GM21786 (cell line): Measurements from ENCODE around the gene CEP95.
A peak's percentile ranks its signal among the peaks of the same experiment; 100 is the strongest.
"Not testable (repeated sequence)": the region's sequence is repeated elsewhere in the genome, so short reads cannot be mapped to it uniquely, and the experiment has no call there.

Experiments
- ATAC-seq: cut with Tn5 transposase; IDR thresholded peaks from one replicate; pipeline ENCODE4 v1.9.1; 2021; ENCODE audit not compliant: unreplicated experiment

Gene CEP95, protein sequence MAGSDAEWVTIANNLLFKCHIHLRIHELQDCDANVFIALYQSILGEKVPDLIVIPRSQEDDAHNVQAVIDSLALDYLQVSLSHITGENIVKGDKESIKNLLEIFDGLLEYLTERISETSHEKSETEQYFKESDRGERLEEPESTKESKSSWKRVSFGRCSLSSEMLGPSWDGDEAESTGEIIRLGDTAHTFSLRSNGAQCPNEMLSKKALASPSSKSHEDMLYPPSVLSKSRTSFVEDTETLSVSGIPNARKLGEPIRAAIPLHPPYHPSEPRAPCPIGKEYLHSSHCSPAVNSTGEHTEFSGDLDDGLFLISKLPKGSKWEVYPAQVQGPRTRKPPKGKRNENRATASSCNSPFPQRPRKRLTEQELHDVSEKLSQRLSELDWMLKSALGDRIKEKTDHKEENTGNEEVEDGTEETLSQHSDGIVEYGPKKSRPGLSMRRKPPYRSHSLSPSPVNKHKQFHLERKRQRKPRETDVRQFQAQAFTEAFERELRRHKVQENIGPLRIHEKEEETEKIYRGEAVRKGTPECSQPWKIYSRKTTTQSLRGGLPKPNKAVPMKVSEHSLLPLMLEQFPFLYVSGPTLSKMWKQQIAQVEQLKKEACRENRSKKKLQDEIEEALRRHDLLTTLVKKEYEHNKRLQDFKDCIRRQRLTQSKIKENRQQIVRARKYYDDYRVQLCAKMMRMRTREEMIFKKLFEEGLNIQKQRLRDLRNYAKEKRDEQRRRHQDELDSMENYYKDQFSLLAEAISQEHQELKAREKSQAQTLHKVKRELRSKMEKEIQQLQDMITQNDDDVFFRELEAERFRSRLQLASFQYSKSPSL

GRCh38 chr17:64506576-64507412 lies at the start of gene CEP95:
Gene CEP95, plus strand, starts transcription at chr17:64506977. Its CDS starts 121 bp downstream, at chr17:64507098.
- peak; percentile 56 for ATAC-seq

DNA sequence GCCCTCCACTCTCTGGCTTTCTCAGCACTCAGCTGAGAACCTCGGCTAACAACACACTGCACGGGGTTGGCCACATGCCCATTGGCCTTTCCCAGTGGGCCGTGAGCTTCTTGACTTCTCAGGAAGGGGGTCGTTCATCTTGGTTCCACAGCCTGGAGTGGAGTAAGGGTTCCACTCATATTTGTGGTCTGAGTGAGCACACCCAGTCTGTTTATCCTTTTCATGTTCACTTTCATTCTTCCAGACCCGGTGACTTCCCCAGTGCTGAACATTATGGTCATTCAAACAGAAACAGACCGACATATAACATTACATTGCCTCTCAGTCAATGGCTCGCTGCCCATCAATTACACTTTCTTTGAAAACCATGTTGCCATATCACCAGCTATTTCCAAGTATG lies 49.6 kb upstream of the CEP95 start:
- no peak for ATAC-seq

- no peak for ATAC-seq
These were observed 48.0 kb upstream of the CEP95 start for GRCh38 chr17:64458756-64459155.

- no peak for ATAC-seq
These were observed 47.5 kb upstream of the CEP95 start for GRCh38 chr17:64459284-64459747.

GRCh38 chr17:64459818-64460217 lies 47.0 kb upstream of the CEP95 start:
- not testable (repeated sequence) for ATAC-seq

DNA sequence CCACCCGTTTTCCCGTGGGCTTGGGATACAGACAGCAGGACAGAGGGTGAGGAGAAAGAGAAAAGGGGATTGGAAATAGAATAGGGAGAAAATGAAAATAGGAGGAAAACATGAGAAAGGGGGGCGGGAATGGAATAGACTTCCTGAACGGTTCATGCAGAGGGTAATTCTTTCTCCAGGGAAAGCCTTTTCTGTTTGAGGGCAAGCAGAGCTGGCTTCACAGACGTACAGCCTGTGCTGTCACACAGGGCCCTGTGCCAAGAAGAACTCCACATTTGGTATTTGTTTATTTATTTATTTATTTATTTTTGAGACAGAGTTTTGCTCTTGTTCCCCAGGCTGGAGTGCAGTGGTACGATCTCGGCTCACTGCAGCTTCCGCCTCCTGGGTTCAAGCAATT lies 45.8 kb upstream of the CEP95 start:
- no peak for ATAC-seq

GRCh38 chr17:64461788-64462187 lies 45.0 kb upstream of the CEP95 start:
- ATAC-seq: no peak

GRCh38 chr17:64466019-64466735 lies 40.6 kb upstream of the CEP95 start:
- ATAC-seq: no peak

DNA sequence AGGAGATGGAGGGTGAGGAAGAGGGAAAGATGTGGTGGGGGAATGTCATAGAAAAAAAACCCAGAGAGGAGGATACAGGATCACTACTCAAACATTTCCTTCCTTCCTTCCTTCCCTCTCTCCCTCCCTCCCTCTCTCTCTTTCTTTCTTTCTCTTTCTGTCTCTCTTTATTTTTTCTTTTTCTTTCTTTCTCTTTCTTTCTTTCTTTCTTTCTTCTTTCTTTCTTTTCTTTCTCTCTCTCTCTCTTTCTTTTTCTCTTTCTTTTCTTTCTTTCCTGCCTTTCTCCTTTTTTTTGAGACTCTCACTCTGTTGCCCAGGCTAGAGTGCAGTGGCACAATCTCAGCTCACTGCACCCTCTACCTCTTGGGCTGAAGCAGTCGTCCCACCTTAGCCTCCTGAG lies 39.9 kb upstream of the CEP95 start:
- ATAC-seq: not testable (repeated sequence)

GRCh38 chr17:64470625-64471024 lies 36.2 kb upstream of the CEP95 start:
- no peak for ATAC-seq

GRCh38 chr17:64471440-64471839 lies 35.3 kb upstream of the CEP95 start:
- no peak for ATAC-seq

GRCh38 chr17:64472564-64472963 lies 34.2 kb upstream of the CEP95 start:
- no peak for ATAC-seq

GRCh38 chr17:64477849-64478248 lies 28.9 kb upstream of the CEP95 start:
- ATAC-seq: no peak

- no peak for ATAC-seq
These were observed 25.8 kb upstream of the CEP95 start for GRCh38 chr17:64480951-64481350.

GRCh38 chr17:64484380-64484779 lies 22.4 kb upstream of the CEP95 start:
- ATAC-seq: no peak

DNA sequence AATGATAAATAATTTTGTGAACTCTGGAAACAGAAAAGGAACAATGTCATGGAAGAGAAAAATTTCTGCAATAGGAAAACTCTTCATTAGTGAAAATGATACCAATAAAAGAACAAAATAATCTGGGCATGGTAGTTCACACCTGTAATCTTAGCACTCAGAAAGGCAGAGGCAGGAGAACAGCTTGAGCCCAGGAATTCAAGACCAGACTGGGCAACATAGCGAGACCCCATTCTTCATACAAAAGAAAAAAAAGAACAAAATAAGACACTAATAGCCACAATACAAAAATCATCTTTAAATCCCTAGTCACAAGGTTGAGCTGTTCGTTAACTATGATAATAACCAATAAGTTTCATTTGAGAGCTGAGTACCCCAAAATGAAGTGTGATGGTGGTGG lies 18.5 kb upstream of the CEP95 start:
- ATAC-seq: no peak

DNA sequence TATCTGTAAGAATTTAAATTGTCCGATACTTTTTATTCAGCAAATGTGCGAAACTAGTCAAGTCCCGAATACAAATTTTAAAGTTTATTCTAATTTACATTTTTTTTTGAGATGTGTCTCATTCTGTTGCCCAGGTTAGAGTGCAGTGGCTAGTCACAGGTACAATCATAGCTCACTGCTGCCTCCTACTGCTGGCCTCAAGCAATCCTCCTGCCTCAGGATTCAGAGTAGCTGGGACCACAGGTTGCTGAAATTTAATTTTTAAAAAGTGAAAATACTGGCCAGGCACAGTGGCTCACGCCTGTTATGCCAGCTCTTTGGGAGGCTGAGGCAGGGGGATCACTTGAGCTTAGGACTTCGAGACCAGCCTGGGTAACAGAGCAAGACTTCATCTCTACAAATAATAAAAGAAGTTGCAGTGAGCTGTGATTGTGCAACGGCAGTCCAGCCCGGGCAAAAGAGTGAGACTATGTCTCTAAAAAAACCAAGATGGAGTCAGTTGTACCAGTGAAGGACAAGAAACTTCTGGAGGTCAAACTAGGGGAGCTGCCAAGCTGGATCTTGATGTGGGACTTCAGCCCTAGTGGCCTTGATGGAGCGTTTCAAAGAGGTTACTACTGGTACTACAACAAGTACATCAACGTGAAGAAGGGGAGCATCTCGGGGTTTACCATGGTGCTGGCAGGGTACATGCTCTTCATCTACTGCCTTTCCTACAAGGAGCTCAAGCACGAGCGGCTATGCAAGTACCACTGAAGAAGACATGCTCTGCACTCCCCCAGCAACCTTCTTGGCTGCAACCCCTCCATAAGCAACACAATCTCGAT lies 15.5 kb upstream of the CEP95 start:
- ATAC-seq: no peak

GRCh38 chr17:64491994-64492393 lies 14.8 kb upstream of the CEP95 start:
- ATAC-seq: no peak

- ATAC-seq: no peak
These were observed 14.2 kb upstream of the CEP95 start for GRCh38 chr17:64492481-64493109.
